GM15510 (cell line): ENCODE results near the gene SHISA8.
A peak's percentile ranks its signal among the peaks of the same experiment; 100 is the strongest.

Experiments used
- POLR2A ChIP-seq: IDR thresholded peaks from 3 replicates; pipeline ENCODE4 v1.6.1; 2011; ENCODE audit warnings: borderline replicate concordance; ENCODE audit not compliant: insufficient read length; ENCODE audit errors: extremely low read depth

Gene SHISA8

DNA sequence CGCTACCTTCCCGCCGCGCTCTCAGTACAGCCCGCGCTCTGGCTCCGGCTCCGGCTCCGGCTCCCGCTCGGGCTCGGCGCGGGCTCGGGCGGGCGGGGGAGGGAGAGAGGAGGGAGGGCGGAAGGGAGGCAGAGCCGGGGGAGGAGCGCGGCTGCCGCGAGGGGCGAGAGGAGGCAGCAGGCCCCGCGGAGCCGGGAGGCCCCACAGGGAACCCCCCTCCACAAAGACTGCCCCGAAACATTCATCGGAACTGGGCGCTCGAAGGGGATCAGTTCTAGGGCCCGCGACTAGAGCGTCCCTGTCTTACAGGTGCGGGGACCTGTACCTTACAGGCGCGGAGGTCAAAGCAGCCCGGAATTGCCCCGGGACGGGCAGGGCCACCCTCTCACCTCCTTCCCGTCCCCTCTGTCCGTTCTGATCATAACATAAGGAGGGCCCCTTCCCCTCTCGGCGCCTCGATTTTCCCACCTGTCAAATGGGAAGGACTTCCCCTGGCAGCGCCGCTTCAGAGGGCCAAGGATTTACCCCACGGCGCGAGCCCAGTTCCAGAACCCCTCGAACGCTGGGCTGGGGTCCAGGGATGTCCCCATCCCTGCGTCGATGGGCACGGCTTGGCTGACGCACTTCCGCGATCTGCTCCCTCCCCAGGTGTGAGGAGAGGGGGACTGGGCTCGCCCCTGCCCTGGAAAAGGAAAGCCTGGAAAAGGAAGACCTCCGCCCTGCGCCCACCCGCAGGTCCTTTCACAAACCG lies at the start of gene SHISA8:
Gene SHISA8 (minus strand): TSS at position 40 of the 751 bp plus-strand sequence. CDS start 407 bp downstream, outside the sequence.
- no peak for TF ChIP-seq POLR2A

DNA sequence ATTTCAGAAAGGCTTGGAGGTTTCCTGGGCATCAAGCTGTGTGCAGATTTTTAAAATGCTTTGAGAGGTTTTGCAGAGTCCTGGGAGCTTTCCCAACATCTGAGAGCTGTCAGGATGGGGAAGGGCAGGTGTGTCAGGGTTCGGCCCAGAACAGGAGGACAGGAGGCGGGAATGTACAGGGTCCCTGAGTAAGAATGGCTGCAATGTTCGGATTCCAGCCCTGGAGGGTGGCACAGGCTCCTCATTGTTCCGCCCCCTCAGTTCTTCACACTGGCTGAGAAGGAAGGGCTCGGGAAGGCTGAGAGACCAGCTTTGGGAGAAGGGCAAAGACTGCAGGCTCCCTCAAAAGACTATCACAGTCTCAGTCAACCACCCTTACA lies 49.2 kb upstream of the SHISA8 start:
- TF ChIP-seq POLR2A: no peak

DNA sequence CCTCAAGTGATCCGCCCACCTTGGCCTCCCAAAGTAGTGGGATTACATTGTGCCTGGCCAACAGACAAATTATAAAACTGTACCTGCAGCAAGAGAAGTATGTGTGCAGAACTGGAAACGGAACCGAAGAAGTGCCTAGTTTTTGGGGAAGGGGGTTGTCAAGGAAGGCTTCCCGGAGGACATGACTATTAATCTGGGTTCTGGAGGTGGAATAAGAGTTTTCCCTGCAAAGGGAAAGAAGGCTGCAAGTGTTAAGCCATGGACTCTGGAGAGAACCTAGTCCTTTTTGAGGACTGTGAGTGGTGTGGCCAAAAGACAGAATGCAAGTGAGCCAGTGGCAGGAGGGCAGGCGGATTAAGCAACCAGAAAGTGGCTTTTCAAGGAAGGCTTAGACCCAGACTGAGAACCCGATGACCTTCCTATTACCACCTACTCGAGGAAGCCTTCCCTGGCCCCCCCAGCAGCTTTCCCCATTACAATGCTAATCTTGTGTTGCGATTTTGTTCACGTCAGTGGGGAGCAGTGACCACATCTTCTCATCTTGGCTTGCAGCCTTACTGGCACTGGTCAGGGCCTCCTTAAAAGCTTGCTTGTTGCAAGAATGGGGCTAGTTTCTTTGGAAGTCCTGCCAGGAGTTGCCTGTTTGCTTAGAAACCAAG lies 48.7 kb upstream of the SHISA8 start:
- no peak for TF ChIP-seq POLR2A

DNA sequence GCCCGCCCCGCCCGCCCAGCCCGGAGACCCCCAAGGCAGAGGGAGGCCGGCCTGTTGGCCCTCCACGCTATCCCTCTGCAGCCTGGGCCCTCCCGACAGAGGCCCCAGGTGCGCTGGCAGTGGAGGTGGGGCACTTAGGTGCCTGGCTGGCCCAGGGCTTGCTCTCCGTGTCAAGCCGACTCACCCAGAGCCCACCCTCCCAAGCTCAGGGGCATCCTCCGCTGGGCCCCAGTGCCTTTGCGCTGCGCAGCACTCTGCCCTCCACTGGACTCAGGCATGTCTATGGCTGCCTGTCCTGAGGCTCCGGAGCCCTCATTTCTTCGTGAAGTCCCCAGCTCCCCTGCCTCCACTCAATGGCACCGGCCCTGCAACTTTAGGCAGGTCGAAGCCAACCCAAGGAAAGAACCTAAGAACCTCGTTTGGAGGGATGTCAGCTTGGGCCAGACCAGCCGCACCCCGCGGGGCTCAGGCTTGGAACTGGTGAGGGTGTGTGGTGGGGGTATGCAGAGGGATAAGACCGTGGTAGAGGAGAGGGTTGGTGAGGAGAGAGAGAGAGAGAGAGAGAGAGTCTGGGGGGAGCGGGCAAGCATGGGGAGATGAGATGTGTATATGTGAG lies 43.2 kb upstream of the SHISA8 start:
- TF ChIP-seq POLR2A: no peak

DNA sequence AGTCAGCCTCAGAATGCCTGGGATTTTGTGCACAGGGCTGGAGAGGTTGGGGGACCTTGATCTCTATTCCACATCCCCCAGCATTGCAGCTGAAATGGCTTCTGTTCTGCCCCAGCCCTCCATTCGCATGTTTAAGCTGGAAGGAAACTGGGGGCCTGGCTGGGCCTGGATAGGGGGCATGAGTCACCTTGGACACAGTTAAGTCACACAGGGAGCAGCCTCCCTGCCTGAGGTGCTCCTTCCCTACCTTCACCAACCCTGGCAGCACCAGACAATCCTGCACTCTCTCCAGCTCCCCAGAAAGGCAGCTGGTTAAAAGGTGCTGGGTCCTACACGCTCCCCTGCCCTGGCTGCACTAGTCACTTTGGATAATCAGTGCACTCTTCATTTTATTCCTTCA lies 37.8 kb upstream of the SHISA8 start:
- no peak for TF ChIP-seq POLR2A

DNA sequence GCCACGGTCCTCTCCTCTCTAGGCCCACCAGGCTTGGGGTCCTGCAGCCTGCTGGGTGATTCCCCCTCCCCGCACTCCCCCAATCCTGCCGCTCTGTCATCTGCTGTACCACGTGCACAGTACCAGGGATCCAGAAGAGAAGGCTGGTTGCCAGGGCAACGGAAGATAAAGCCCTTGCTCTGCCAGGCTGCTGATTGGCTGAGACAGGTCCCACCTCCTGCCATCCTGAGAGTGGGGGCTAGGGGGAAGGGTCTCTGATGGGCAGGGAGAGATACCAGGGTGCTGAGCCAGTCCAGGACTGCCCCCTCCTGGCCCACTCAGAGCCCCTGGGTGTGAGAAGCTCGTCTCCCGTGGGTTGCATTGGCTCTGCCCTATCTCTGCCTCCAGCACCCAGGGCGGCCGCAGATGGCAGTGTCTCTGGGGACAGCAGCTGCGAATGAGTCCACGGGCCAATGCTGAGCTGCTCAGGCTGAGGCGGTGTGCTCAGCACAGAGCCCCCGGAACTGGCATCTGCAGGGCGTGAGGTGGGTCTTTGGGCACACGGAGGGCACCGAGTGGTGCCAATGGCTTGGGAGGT lies 37.1 kb upstream of the SHISA8 start, which contains the start of gene SMIM45:
Gene SMIM45 (plus strand): TSS at position 253 of the 577 bp plus-strand sequence.
- TF ChIP-seq POLR2A: no peak

DNA sequence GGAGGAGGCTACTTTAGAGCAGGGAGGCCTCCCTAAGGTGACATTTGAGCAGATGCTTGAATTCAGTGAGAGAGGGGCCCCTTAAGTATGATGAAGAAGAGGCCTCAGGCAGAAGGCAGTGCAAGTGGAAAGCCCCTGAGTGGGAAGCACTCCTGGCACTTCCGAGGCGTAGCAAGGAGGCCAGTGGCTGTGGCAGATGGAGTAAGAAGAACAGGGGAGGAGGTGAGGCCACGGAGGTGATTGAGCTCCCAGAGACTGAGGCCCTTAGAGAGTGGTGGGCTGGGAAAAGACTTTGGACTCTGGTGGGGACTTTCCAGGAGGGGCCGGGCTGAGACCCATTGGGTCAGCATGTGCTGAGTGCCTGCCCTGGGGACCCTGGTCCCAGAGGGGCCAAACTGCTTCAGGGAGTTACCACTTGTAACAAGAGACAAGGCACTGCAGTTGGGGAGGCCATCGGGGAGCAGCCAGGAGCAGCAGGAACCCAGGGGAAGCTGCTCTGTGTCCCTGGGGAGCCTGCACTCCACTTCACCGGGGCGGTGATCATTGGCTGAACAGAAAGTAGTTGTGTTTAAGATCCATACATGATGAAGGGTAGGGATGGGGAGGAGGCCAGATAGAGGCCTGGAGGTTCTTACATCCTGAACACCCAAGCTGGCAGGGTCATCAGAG lies 34.6 kb upstream of the SHISA8 start:
- TF ChIP-seq POLR2A: peak; percentile 28

DNA sequence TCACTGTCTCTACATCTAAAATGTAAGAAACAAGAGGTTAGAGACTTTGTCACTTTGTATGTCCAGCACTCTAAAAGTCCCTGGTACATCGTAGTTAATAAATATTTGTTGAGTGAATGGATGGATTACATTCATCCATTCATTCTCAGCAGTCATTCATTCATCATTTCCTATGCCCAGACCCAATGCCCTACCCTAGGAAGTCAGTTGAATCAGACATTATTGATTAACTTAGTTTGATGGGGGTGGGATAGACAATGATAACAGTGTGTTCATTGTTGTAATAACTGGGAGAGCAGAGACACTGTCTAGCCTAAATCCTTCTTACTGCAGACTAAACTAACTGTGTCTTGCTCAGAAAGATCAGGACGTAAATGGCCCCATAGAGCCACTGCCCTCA lies 33.3 kb upstream of the SHISA8 start:
- TF ChIP-seq POLR2A: no peak

DNA sequence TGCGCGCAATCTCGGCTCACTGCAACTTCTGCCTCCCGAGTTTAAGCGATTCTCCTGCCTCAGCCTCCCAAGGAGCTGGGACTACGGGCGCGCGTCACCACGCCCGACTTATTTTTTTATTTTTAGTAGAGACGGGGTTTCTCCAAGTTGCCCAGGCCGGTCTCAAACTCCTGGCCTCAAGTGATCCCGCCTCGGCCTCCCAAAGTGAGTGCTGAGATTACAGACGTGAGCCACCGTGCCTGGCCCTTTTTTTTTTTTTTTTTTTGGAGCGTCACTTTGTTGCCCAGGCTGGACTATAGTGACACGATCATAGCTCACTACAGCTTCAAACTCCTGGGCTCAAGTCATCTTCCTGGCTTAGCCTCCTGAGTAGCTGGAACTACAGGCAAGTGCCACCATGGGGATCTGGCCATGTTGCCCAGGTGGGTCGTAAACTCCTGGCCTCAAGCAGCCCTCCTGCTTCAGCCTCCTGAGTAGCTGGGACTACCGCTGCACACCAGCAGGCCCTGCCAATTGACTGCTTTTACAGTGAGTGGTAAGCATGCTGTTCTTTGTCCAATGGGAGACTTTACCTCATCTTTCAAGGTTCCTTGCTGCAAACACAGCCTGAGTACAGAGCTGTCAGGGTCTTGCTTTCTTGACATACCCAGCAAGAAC lies 32.7 kb upstream of the SHISA8 start:
- TF ChIP-seq POLR2A: no peak

DNA sequence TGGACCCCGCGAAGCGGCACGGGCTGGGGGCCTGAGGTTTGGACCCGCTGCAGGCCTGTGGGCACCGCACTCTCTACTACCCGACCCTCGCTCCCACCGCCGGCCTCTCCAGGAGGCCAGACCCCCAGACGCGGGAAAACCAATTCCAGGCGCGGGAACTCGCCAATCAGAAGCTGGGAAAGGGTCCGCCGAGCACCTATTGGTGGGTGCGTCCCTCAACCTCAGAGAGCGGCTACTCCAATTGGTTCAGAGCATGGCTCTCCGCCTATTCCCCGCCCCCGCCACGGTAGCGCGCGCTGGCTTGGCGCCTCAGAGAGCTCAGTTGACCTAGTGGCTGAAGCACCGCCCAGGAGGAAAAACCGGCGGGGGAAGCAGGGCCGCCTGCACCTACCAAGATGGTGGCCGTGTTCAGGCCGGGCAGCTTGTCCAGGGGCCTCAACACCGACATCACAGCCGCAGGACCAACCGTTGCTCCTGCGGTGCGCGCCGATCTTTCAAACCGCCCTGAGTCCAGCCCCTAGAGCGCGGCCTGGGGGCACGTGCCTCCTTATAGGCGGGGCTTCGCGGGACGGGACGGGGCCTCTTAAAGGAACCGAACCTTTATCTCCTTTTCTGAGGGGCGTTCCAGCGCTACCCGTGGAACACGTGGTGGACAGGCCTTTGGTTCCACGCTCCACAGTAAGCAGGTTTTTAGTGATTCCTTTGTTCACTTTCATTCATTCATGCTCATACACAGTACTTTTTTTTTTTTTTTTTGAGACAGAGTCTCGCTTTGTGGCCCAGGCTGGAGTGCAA lies 32.0 kb upstream of the SHISA8 start, which contains the start of gene CENPM:
Gene CENPM (minus strand): TSS at position 524 of the 795 bp plus-strand sequence. CDS start 76 bp downstream, at position 448.
- TF ChIP-seq POLR2A: peak; percentile 77

DNA sequence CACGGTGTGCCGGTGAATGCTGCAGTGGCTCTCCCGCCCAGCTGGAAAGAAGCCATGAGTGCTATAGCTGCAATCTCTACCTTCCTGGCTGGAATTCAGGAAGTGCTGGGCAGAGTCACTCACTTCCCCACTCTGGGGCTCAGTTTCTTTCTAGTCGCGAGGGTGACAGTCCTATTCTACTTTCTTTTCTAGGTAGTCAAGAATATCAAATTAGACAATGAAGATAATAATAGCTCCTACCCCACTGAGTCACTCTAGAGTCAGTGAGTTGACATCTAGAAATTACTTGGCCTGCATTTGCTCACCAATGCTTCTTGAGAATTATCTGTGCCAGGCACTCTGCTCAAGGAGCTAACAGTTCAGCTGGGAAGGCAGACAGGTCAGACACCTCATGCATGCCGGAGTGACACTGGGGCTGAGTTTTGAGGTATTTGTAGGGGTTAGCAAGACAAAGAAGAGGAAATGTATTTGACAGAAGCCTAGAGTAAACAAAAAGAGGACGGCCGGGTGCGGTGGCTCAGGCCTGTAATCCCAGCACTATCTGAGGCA lies 28.9 kb upstream of the SHISA8 start:
- TF ChIP-seq POLR2A: no peak

DNA sequence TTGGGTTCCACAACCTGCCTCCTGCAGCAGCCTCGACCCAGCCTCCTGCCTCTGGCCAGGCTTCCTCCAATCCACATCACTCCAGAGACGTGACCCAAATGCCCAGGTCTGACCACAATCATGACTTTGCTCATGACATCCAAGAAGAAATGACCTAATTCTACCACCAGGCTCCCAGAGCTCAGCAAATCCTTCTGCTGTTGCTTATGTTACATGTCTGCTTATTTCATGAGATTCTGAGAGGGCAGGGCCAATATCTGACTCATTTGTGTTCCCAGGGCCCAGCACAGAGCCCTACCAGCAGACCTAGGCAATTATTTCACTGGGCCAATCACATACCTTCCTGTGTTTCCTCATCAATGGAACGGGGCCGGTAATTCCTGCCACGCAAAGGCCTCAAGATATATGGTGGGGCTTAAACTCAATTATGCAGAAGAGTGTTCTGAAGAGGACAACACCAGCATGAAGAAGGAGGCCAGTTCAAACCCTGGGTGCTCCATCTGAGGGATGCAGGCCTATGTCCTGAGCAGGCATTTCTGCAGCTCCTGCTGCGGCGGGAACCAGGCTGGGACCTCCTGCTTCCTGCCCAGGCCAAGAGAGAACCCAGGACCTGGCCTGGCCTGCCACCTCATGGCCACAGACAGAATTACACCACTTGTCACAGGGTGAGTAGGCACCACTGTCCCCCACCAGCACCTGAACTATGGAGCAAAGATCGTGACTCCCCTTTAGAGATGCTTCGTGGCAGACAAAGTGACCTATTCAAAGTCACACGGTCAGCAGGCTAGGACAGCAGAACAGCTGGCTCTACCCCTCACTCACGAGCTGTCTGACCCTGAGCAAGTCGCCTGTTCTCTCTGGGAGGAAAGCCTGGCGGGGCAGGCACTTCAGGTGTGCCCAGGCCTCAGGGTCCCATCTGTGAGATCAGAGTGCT lies 26.2 kb upstream of the SHISA8 start:
- TF ChIP-seq POLR2A: no peak
